GM06990 (cell line): ENCODE results near the gene GLI1.

ENCODE experiments used
- DNase-seq: peaks from one replicate; pipeline ENCODE4 v3.0.0-alpha.2; 2011; ENCODE audit not compliant: insufficient read length; ENCODE audit errors: extremely low read depth
- H3K27me3 ChIP-seq: replicated peaks from 2 replicates; pipeline ENCODE4 v1.6.0; 2011; ENCODE audit warnings: low read length; ENCODE audit not compliant: control insufficient read depth, insufficient read depth
- H3K36me3 ChIP-seq: 2 replicates; pipeline ENCODE4 v1.5.1; 2011; ENCODE audit warnings: low read length; ENCODE audit not compliant: control insufficient read depth, insufficient read depth
- H3K4me3 ChIP-seq: replicated peaks from 2 replicates; pipeline ENCODE4 v1.5.1; 2011; ENCODE audit warnings: low read depth, mild to moderate bottlenecking, control low read depth, low read length
- TF ChIP-seq, protein P1 (sequence below): IDR thresholded peaks from 2 replicates; pipeline ENCODE4 v1.5.1; 2011; ENCODE audit warnings: low read length, control low read depth, mild to moderate bottlenecking, inconsistent platforms; ENCODE audit not compliant: insufficient read depth, poor library complexity, severe bottlenecking

GLI1 gene

DNA sequence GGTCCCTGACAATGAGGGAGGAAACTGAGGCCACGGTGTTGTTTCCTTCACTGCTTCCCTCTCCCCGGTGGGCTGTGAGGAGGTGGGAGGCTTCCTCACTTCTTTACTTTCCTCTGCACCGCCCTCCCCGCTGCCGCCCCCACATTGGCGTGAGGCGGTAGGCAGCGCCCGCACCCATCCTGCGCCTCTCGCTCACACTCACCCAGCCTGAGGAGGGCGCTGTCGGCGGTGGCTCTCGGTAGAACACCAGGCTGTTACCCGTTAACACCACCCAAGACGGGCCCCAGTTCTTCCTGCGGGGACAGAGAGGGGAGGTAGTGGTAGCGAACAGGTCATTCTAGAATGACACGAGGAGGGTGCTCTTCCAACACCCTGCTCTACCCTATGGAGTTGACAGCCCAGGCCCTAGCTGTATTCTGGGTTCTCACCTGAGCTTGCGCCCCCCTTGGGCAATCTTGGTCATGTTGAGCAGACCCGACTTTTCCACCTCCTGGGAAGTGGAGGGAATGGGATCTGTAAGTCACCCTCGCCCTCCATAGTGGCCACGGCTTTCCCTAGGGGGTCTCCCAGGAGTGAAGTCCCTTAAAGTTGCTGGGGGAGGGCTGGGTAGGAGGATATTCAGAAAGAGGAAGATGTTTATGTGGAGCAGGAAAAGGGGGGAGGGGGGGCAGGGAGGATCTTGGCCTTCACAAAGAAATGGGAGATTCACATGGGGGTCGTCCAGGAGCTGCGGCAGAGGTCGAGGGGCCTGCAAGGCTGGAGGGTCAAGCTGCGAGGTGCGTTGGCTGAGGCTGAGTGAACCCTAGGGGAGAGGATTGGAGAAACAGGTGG, 16.8 kb downstream of the GLI1 start:
- no peak for DNase-seq
- TF ChIP-seq, protein P1, sequence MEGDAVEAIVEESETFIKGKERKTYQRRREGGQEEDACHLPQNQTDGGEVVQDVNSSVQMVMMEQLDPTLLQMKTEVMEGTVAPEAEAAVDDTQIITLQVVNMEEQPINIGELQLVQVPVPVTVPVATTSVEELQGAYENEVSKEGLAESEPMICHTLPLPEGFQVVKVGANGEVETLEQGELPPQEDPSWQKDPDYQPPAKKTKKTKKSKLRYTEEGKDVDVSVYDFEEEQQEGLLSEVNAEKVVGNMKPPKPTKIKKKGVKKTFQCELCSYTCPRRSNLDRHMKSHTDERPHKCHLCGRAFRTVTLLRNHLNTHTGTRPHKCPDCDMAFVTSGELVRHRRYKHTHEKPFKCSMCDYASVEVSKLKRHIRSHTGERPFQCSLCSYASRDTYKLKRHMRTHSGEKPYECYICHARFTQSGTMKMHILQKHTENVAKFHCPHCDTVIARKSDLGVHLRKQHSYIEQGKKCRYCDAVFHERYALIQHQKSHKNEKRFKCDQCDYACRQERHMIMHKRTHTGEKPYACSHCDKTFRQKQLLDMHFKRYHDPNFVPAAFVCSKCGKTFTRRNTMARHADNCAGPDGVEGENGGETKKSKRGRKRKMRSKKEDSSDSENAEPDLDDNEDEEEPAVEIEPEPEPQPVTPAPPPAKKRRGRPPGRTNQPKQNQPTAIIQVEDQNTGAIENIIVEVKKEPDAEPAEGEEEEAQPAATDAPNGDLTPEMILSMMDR, result peak; percentile 74
- peak overlapping the region; percentile 70 for H3K4me3 ChIP-seq
- no peaks in the 10 kb centered on the region for H3K27me3 ChIP-seq
- peaks cover 17% of the 10 kb centered on the region for H3K36me3 ChIP-seq

DNA sequence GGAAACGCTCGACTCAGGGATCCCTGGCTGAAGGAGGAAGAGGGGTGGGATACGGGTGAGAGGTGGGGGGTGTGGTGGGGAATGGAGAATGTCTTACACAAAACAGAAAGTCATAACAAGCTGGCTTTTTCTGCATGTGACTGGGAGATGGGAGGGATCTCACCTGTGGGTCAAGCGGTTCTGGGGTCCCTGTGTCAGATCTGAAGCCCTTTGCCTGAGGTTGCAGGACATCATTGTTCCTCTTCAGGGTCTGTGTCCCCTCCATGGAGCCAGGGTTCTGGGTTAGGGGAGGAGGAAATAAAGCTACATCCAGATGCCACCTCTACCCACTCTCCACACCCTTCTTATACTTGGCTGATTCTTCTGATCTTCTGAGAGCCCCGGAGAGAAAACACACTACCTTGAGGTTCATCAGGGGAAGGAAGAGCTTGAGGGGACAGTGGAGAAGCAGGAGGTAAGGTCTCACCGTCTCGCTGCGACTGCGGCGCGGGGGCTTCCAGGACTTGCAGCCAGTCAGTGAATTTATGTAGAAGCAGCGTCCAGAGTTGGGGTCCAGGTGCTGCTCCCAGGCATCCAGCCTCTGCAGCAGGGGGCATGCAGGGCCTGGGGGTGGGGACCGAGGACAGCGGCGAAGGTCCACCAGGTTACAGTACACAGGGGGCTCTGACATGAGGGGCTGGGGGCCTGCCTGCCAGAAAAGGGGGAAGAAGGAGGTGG, 17.6 kb downstream of the GLI1 start:
- Histone ChIP-seq H3K4me3 (peak overlapping the region; percentile 70), H3K27me3 (no peaks in the 10 kb centered on the region)

DNA sequence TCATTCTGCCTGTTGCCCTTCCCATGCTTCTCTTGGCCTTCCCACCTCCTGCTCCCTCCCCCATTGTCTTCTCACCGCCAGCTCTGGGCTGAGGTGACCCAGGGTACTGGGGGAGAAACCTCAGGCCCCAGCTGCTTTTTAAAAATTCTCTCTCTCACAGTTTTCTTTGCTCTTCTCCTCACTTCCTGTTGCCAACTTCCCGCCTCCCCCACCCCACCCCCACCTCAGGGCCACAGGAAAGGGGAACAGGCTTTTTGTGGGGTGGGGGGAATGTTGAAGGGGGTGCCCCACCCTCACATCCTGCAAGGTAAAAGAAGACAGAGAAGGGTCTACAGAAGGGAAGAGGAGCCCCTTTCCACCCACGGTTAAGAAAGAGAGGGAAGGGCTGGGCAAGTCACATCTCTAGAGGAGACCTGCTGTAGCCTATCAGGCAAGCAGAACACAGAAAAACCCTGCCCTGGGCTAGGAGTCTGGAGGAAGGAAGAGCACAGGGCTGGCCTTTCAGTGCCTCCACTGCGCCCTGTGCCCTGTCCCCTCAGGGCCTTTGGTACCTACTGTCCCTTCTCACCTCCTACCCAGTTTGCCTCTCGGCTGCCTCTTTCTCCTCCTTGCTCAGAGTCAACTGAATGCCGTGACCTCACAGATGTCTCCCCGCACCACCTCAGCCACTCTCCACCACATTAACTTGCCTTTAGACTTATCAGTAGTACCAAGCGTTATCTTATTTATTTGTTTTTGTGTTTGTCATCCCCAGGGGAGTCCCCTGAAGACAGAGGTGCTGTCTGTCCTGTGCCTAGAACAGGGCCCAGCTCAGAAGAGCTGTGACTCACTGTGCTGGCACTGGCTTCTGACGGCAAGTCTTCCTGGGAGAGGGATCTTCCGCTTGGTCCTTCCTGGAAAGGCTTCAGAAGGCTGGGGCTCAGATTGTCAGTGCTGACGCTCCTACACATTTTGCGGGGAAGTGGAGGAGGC, 18.4 kb downstream of the GLI1 start:
- Histone ChIP-seq H3K4me3 (peak overlapping the region; percentile 70), H3K36me3 (peaks cover 11% of the 10 kb centered on the region), H3K27me3 (no peaks in the 10 kb centered on the region)
- TF ChIP-seq, protein P1, result no peak
- peak; percentile 64 for DNase-seq

More for the DNA sequence above, 17.6 kb downstream of the GLI1 start:
- peaks cover 16% of the 10 kb centered on the region for H3K36me3 ChIP-seq
- peak; percentile 37 for DNase-seq
- TF ChIP-seq, protein P1, result no peak

DNA sequence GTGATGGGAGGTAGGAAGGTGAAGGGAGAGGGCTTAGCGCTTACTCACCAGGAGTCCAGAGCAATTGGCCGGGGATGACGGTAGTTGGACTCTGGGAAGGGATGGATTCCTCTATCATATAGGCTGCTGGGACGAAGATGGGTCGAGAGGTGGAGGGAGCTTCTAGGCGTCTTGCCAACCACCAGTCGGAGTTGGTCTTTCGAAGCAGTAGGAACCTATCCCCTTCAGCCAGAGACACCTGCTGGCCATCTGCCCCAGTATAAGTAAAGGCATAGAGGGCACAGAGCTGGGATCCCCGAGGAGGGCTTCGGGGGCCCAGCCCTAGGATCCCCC, 19.4 kb downstream of the GLI1 start:
- Histone ChIP-seq H3K27me3 (no peaks in the 10 kb centered on the region), H3K36me3 (peaks cover 7% of the 10 kb centered on the region), H3K4me3 (peak overlapping the region; percentile 70)
- TF ChIP-seq, protein P1, result peak; percentile 6
- DNase-seq, result no peak

DNA sequence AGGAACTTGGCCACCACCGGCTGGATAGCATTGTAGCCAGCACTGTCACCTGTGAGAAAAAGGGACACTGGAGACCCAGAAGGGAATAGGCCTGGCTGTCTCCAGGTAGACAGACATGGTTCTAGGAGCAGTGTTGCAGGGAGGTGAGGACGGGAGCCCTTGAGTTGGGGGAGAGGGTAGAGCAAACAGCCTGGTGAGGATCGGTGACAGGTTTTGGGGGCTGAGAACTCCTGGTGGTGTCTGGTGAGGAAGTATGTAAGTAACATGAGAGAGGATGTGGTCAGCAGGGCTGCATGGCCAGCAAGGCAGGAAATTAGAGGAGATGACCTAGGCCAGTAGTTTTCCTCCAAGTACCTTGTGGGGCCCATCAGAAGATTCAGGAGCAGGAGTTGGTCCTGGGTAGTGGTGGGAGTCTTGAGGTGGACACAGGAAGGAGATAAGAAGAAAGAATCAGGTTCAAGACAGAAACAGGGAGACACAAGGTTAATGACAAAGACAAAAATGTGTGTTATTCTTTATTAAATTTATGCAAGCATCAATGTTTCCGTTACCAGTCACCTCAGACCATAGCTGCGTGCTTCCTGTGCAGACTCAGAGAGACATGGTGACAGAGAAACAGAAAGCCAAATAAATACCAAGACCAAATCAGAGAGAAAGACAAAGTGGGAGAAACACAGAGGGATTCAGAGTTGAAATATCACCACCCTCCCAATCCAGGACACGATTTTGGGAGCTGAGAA, 20.0 kb downstream of the GLI1 start, which contains the start of gene ARHGAP9:
Gene ARHGAP9 (minus strand): TSS at position 491 of the 740 bp plus-strand sequence. CDS start 460 bp downstream, at position 31.
- Histone ChIP-seq H3K27me3 (no peaks in the 10 kb centered on the region), H3K4me3 (peak within 1 kb of the TSS; percentile 70), H3K36me3 (peaks cover 7% of the 10 kb centered on the region)
- peak; percentile 62 for DNase-seq
- TF ChIP-seq, protein P1, result no peak
